ENCODE results near the gene FOXP1. TPM values are rescaled to one million over a fixed set of nuclear protein-coding genes. Genes with fewer than 3 reads are reported as not detected.

FOXP1 gene
- polyA plus RNA-seq, 1 donor (not counting 4 experiments of a cell fraction or from before 2014, with no cell fraction given) = 14.6 TPM

DNA sequence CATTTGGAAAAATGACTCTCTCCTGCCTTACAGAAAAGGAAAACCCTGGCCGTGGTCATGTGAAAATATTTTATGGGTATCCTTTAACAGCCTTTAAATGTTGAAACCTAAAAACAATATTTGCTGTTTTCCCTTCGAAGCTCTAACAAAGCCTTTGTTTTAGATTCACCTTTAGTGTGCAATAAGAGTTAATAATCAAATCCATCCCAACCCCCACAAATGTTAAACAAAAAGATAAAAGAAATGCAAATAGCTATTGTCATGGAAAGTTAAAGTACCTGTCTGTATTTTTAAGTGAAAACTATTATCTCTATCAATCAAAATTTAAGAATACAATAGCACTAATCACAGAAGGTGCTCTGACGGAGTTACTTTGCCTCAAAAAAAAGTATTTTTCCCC lies 279.3 kb downstream of the FOXP1 start:
- Histone ChIP-seq H3K4me2 (ENCODE audit: control insufficient read depth, extremely low read depth, insufficient read depth, low read depth, low read length) (no peak overlapping the region), H3K4me3 (ENCODE audit: control insufficient read depth in 2 of 3, extremely low read depth in 1 of 3, insufficient read depth in 2 of 3, low read depth in 1 of 3, low read length in 3 of 3) (no peak overlapping the region), H3K27me3 (ENCODE audit: control insufficient read depth, extremely low read depth, insufficient read depth, low read length) (no peaks in the 10 kb centered on the region), H3K9me1 (ENCODE audit: control insufficient read depth, extremely low read depth, insufficient read depth, low read length) (no peaks in the 10 kb centered on the region), H3K9me3 (ENCODE audit: control insufficient read depth, low read depth, low read length) (no peaks in the 10 kb centered on the region), H3K79me2 (ENCODE audit: control insufficient read depth, insufficient read depth, low read length) (no peaks in the 10 kb centered on the region), H3K4me1 (ENCODE audit: control insufficient read depth, extremely low read depth, insufficient read depth, low read length) (no peaks in the 10 kb centered on the region), H2AFZ (ENCODE audit: control insufficient read depth, low read length) (no peak overlapping the region), H3K27ac (ENCODE audit: control insufficient read depth, insufficient read depth, low read length) (no peak overlapping the region), H4K20me1 (ENCODE audit: control insufficient read depth, extremely low read depth, insufficient read depth, low read length) (no peaks in the 10 kb centered on the region), H3K36me3 (ENCODE audit: control insufficient read depth in 2 of 2, extremely low read depth in 1 of 2, insufficient read depth in 2 of 2, low read length in 2 of 2) (no peaks in the 10 kb centered on the region), H3K9ac (ENCODE audit: control insufficient read depth, extremely low read depth, insufficient read depth, low read length) (no peak overlapping the region)
- dilution Hi-C loops (cut with MboI; ENCODE audit: extremely low pct_ligation_motif_present, low sequenced_read_pairs) = no loop called here
- no peak for FAIRE-seq
- TF ChIP-seq, protein P1, sequence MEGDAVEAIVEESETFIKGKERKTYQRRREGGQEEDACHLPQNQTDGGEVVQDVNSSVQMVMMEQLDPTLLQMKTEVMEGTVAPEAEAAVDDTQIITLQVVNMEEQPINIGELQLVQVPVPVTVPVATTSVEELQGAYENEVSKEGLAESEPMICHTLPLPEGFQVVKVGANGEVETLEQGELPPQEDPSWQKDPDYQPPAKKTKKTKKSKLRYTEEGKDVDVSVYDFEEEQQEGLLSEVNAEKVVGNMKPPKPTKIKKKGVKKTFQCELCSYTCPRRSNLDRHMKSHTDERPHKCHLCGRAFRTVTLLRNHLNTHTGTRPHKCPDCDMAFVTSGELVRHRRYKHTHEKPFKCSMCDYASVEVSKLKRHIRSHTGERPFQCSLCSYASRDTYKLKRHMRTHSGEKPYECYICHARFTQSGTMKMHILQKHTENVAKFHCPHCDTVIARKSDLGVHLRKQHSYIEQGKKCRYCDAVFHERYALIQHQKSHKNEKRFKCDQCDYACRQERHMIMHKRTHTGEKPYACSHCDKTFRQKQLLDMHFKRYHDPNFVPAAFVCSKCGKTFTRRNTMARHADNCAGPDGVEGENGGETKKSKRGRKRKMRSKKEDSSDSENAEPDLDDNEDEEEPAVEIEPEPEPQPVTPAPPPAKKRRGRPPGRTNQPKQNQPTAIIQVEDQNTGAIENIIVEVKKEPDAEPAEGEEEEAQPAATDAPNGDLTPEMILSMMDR (optimal IDR thresholded peaks at IDR 0.05 in 1 of 3, IDR thresholded peaks at IDR 0.05 in 1 of 3, conservative IDR thresholded peaks at IDR 0.05 in 1 of 3; ENCODE audit: extremely low read depth in 1 of 3, insufficient read depth in 2 of 3, low read length in 3 of 3) = no peak
- TF ChIP-seq EZH2 (IDR thresholded peaks at IDR 0.05; ENCODE audit: low read length) = no peak
- DNase-seq (ENCODE audit: low read depth, low spot score) = no peak

DNA sequence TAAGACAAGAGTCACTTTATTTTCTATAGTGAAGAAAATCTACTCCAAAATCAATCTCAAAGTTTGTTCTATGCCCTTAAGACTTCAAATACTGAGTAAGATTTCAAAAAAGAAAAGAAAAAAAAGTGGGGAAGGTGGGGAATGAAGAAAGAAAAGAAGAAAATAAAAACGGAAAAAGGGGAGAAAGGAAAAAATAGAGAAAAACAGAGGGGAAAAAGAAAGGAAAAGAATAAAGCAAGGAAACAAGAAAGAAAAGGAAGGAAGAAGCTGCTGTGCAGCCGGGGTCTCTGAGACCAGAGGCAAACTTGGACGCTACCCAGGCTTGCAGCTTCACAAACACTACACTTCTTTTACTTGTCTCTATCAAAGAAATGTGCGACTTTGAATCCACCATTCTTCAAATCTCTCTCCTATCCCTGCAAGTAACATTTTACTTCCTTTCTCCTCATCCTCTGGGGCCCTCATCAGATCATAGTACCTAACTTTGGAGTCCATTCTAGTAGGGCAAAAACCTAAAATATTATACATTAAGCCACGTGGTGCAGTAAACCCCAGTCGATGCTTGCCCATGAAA lies 279.8 kb downstream of the FOXP1 start:
- H2AFZ ChIP-seq (ENCODE audit: control insufficient read depth, low read length) = no peak overlapping the region
- TF ChIP-seq EZH2 (IDR thresholded peaks at IDR 0.05; ENCODE audit: low read length) = no peak
- TF ChIP-seq, protein P1 (optimal IDR thresholded peaks at IDR 0.05 in 1 of 3, IDR thresholded peaks at IDR 0.05 in 1 of 3, conservative IDR thresholded peaks at IDR 0.05 in 1 of 3; ENCODE audit: extremely low read depth in 1 of 3, insufficient read depth in 2 of 3, low read length in 3 of 3) = no peak
- no peak overlapping the region for H3K4me2 ChIP-seq (ENCODE audit: control insufficient read depth, extremely low read depth, insufficient read depth, low read depth, low read length)
- no peaks in the 10 kb centered on the region for H4K20me1 ChIP-seq (ENCODE audit: control insufficient read depth, extremely low read depth, insufficient read depth, low read length)
- dilution Hi-C loops (cut with MboI; ENCODE audit: extremely low pct_ligation_motif_present, low sequenced_read_pairs) = no loop called here
- no peaks in the 10 kb centered on the region for H3K9me1 ChIP-seq (ENCODE audit: control insufficient read depth, extremely low read depth, insufficient read depth, low read length)
- H3K79me2 ChIP-seq (ENCODE audit: control insufficient read depth, insufficient read depth, low read length) = no peaks in the 10 kb centered on the region
- H3K4me1 ChIP-seq (ENCODE audit: control insufficient read depth, extremely low read depth, insufficient read depth, low read length) = no peaks in the 10 kb centered on the region
- H3K4me3 ChIP-seq (ENCODE audit: control insufficient read depth in 2 of 3, extremely low read depth in 1 of 3, insufficient read depth in 2 of 3, low read depth in 1 of 3, low read length in 3 of 3) = no peak overlapping the region
- no peaks in the 10 kb centered on the region for H3K27me3 ChIP-seq (ENCODE audit: control insufficient read depth, extremely low read depth, insufficient read depth, low read length)
- H3K9ac ChIP-seq (ENCODE audit: control insufficient read depth, extremely low read depth, insufficient read depth, low read length) = no peak overlapping the region
- H3K9me3 ChIP-seq (ENCODE audit: control insufficient read depth, low read depth, low read length) = no peaks in the 10 kb centered on the region
- H3K36me3 ChIP-seq (ENCODE audit: control insufficient read depth in 2 of 2, extremely low read depth in 1 of 2, insufficient read depth in 2 of 2, low read length in 2 of 2) = no peaks in the 10 kb centered on the region
- FAIRE-seq (no peak), DNase-seq (ENCODE audit: low read depth, low spot score) (no peak)
- H3K27ac ChIP-seq (ENCODE audit: control insufficient read depth, insufficient read depth, low read length) = no peak overlapping the region

All from keratinocyte (primary cell).